WERI-Rb-1 (cell line): ENCODE data around the gene RFX4.

ENCODE experiments used
- DNase-seq: peaks from one replicate; pipeline ENCODE4 v3.0.0-alpha.2; 2020
- H3K27ac ChIP-seq: fragments of 250-450 bp; sonication (Bioruptor Pico); 2 replicates; pipeline ENCODE4 v1.5.1; 2020; ENCODE audit warnings: mild to moderate bottlenecking, moderate library complexity
- H3K27me3 ChIP-seq: fragments of 250-450 bp; sonication (Bioruptor Pico); 2 replicates; pipeline ENCODE4 v1.5.1; 2021; ENCODE audit warnings: mild to moderate bottlenecking, low read depth, moderate library complexity; ENCODE audit not compliant: insufficient read depth, severe bottlenecking
- H3K36me3 ChIP-seq: fragments of 250-450 bp; sonication (Bioruptor Pico); 2 replicates; pipeline ENCODE4 v1.5.1; 2020; ENCODE audit warnings: mild to moderate bottlenecking, moderate library complexity
- H3K4me3 ChIP-seq: 2 replicates; pipeline ENCODE4 v1.5.1; 2011; ENCODE audit warnings: low read depth, mild to moderate bottlenecking, control low read depth, low read length
- H3K9me3 ChIP-seq: fragments of 250-450 bp; sonication (Bioruptor Pico); 2 replicates; pipeline ENCODE4 v1.5.1; 2021; ENCODE audit warnings: mild to moderate bottlenecking, moderate library complexity; ENCODE audit not compliant: severe bottlenecking
- TF ChIP-seq, protein P1 (sequence below): IDR thresholded peaks from 2 replicates; pipeline ENCODE4 v1.5.1; 2011; ENCODE audit warnings: low read depth, mild to moderate bottlenecking, control low read depth, inconsistent platforms, low read length

RFX4 gene

DNA sequence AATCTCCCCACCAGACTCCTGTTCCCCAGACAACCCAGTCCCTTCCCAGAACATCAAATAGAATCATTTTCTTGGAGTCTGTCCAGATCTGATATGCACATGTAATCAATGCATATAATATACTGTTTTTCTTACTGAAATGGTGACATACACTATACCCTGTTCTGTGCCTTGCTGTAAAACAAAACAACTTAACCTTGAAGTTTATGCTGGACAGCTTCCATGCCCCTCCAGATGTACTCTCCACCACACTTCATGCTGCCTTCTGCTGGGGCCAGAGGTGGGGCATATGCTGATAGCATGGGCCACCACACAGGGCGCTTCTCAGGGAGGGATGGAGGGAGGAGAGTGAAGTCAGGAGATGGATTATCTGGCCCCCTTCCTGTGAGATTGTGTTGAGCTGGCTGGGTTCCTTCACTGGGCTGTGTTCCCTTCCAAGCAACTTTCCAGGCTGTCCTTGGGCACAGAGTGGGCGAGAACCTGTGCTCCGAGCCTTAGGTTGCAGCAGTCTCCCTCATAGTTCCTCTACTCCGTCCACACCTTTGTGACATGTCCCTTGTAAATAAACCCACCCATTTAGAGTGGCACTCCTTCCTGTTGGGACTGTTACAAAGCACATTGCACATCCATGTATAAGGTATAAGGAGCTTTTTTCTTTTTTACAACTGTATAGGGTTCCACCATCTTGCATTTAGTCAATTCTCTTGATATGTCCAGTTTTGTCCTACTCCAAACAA is 114.0 kb downstream of the RFX4 start:
- DNase-seq = no peak
- Histone ChIP-seq H3K27me3 (peaks cover 18% of the 10 kb centered on the region), H3K4me3 (no peak overlapping the region), H3K36me3 (no peaks in the 10 kb centered on the region), H3K27ac (no peak overlapping the region), H3K9me3 (peaks cover 3% of the 10 kb centered on the region)
- TF ChIP-seq, protein P1, sequence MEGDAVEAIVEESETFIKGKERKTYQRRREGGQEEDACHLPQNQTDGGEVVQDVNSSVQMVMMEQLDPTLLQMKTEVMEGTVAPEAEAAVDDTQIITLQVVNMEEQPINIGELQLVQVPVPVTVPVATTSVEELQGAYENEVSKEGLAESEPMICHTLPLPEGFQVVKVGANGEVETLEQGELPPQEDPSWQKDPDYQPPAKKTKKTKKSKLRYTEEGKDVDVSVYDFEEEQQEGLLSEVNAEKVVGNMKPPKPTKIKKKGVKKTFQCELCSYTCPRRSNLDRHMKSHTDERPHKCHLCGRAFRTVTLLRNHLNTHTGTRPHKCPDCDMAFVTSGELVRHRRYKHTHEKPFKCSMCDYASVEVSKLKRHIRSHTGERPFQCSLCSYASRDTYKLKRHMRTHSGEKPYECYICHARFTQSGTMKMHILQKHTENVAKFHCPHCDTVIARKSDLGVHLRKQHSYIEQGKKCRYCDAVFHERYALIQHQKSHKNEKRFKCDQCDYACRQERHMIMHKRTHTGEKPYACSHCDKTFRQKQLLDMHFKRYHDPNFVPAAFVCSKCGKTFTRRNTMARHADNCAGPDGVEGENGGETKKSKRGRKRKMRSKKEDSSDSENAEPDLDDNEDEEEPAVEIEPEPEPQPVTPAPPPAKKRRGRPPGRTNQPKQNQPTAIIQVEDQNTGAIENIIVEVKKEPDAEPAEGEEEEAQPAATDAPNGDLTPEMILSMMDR = no peak

DNA sequence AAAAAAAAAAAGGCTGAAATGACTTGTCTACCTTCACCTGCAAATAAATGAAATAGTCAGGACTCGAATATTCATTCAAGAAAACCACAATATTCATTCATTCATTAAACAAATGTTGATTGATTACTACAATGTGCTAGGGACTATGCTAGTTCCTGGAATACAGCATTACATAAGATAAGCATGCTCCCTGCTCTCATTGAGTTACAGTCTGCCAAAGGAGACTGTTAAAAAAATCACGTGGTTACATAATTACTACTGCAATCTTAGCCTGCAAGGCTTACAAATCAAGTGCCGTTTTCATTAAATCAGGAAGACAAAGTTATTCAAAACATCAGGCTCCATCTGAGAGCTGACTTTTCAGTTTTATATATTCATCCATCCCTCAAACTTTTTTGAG is 121.3 kb downstream of the RFX4 start:
- Histone ChIP-seq H3K27me3 (peaks cover 21% of the 10 kb centered on the region), H3K4me3 (no peak overlapping the region), H3K27ac (no peak overlapping the region), H3K36me3 (no peaks in the 10 kb centered on the region), H3K9me3 (peaks cover 10% of the 10 kb centered on the region)
- TF ChIP-seq, protein P1 = no peak
- no peak for DNase-seq

GRCh38 chr12:106705971-106706370 is 123.2 kb downstream of the RFX4 start:
- no peak for DNase-seq
- H3K9me3 ChIP-seq = peaks cover 10% of the 10 kb centered on the region
- H3K4me3 ChIP-seq = no peak overlapping the region
- TF ChIP-seq, protein P1 = no peak
- H3K27me3 ChIP-seq = peaks cover 28% of the 10 kb centered on the region
- H3K27ac ChIP-seq = no peak overlapping the region
- H3K36me3 ChIP-seq = no peaks in the 10 kb centered on the region

DNA sequence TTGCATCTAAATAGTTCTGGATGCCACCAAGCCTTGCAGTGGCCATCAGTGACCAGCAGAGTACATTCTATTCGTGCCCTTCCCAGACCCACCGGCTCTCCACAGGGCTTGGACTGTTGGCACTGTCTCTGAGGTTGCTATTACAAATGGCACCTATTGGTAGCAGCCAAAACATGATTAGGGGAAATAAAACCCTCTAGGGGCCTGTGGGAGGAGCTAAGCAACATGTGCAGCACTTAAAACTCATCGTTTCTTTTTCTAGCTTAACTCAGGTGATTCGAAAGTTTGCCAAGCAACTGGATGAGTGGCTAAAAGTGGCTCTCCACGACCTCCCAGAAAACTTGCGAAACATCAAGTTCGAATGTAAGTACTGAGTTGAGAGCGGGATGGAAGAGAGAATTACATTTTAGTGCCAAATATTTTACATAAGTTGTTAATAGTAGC is 126.3 kb downstream of the RFX4 start:
- DNase-seq = no peak
- TF ChIP-seq, protein P1 = 0 out of 2 replicates have a peak, but pooled peaks have one; percentile 11
- Histone ChIP-seq H3K36me3 (no peaks in the 10 kb centered on the region), H3K27ac (no peak overlapping the region), H3K27me3 (peaks cover 24% of the 10 kb centered on the region), H3K4me3 (no peak overlapping the region), H3K9me3 (no peaks in the 10 kb centered on the region)

DNA sequence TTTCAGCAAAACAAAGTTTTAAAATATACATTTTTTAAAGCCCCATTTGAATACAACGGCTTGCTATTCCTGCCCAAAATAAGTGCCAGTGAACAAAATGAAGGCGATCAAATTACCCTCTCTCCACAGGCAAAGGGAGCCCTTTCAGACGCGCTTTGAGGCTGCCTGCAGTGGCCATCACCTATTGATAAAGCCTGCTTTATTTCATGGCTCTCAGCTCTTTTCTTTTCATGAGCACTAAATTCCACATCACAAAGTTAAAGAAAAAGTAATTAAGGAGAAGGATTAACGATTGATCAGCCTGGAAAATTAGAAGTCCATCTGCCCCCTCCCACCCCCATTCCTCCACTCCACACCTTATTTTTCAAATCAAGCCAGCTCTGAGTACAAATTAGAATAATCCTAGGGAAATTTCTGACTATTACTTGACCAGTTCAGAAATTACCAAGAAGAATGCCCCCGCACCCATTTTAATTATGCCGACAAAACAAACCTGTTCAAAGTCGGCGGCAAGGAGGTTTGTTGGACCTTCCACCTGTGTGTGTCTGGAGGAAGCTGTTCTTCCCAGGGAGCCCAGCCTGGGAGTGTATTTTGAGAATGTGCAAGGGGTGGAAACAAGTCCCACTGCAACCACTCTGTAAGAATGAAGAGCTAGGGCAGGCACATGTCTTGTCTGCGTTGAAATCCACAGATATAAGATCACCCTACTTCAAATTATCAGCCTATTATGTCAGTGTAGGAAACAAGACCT is 127.5 kb downstream of the RFX4 start:
- no peaks in the 10 kb centered on the region for H3K9me3 ChIP-seq
- H3K4me3 ChIP-seq = no peak overlapping the region
- peaks cover 17% of the 10 kb centered on the region for H3K27me3 ChIP-seq
- no peak for DNase-seq
- no peak overlapping the region for H3K27ac ChIP-seq
- H3K36me3 ChIP-seq = no peaks in the 10 kb centered on the region
- TF ChIP-seq, protein P1 = no peak
